ENCODE data around the gene KCND2.

DNA sequence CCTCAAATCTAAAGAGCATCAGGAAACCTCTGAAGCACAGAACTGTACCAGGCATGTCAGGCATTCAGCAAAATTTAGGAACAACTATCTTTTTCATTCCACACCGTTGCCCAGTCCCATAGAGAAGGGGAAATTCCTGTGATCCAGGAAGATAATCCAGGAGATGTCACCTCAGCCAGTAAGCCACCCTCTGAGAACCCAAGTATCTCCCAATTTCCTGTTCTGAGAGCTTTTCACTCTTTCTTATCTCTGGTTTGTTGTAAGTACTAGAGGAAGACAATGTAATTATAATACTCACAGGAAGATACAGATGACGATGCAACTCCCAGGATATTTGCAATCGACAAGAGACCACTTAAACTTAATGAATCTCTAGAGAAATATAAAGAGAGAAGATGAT, 487.9 kb downstream of the KCND2 start:
- no peak for TF ChIP-seq CTCF (conservative IDR thresholded peaks at IDR 0.05)
- TF ChIP-seq EZH2 (IDR thresholded peaks at IDR 0.05; ENCODE audit: low read depth): no peak
